ENCODE measurements around the gene EXOSC10.

GRCh38 chr1:11134898-11135266 lies 35.2 kb upstream of the EXOSC10 start:
- TF ChIP-seq, protein P1, sequence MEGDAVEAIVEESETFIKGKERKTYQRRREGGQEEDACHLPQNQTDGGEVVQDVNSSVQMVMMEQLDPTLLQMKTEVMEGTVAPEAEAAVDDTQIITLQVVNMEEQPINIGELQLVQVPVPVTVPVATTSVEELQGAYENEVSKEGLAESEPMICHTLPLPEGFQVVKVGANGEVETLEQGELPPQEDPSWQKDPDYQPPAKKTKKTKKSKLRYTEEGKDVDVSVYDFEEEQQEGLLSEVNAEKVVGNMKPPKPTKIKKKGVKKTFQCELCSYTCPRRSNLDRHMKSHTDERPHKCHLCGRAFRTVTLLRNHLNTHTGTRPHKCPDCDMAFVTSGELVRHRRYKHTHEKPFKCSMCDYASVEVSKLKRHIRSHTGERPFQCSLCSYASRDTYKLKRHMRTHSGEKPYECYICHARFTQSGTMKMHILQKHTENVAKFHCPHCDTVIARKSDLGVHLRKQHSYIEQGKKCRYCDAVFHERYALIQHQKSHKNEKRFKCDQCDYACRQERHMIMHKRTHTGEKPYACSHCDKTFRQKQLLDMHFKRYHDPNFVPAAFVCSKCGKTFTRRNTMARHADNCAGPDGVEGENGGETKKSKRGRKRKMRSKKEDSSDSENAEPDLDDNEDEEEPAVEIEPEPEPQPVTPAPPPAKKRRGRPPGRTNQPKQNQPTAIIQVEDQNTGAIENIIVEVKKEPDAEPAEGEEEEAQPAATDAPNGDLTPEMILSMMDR (optimal IDR thresholded peaks at IDR 0.05 in 1 of 3, IDR thresholded peaks at IDR 0.05 in 1 of 3, conservative IDR thresholded peaks at IDR 0.05 in 1 of 3; ENCODE audit: extremely low read depth in 1 of 3, insufficient read depth in 2 of 3, low read length in 3 of 3) = no peak
- no peak for TF ChIP-seq EZH2 (IDR thresholded peaks at IDR 0.05; ENCODE audit: low read length)

All from keratinocyte (primary cell).